Spleen (tissue), 11 donors: Measurements from ENCODE around the gene SCRN2. TPM values are rescaled to one million over a fixed set of nuclear protein-coding genes. Genes with fewer than 3 reads are reported as not detected.

Source experiments
- DNase-seq: peaks from one replicate; pipeline ENCODE4 v3.0.0-alpha.2; 2020
- H3K27ac ChIP-seq, 8 donors: fragments of 200-600 bp; sonication (generic) in 7 of 8; 1 replicate in 4 of 8; 2 replicates in 4 of 8; pipeline versions ENCODE4 v1.5.0 to v1.8.0; 2016 to 2021; ENCODE audit warnings: inconsistent platforms in 4 of 8, mild to moderate bottlenecking in 4 of 8, moderate library complexity in 1 of 8
- H3K27me3 ChIP-seq, 7 donors: fragments of 200-600 bp; sonication (generic) in 6 of 7; replicated peaks in 1 of 7; 1 replicate in 4 of 7; 2 replicates in 3 of 7; pipeline versions ENCODE4 v1.5.0 to v1.8.0; 2016 to 2021; ENCODE audit warnings: inconsistent platforms in 3 of 7, mild to moderate bottlenecking in 1 of 7
- H3K36me3 ChIP-seq, 6 donors: fragments of 200-600 bp; sonication (generic) in 5 of 6; 1 replicate in 4 of 6; 2 replicates in 2 of 6; pipeline versions ENCODE4 v1.5.0 to v1.8.0; 2016 to 2021; ENCODE audit warnings: inconsistent platforms in 2 of 6
- H3K4me1 ChIP-seq, 6 donors: fragments of 200-600 bp; sonication (generic) in 5 of 6; 1 replicate in 3 of 6; 2 replicates in 3 of 6; pipeline versions ENCODE4 v1.5.0 to v1.8.0; 2016 to 2021; ENCODE audit warnings: inconsistent platforms in 3 of 6
- H3K4me3 ChIP-seq, 8 donors: fragments of 200-600 bp; sonication (generic) in 7 of 8; 1 replicate in 4 of 8; 2 replicates in 4 of 8; pipeline versions ENCODE4 v1.5.0 to v1.8.0; 2016 to 2021; ENCODE audit warnings: inconsistent platforms in 4 of 8, mild to moderate bottlenecking in 4 of 8, moderate library complexity in 2 of 8
- H3K9me3 ChIP-seq, 8 donors: fragments of 200-600 bp; sonication (generic) in 7 of 8; 1 replicate in 4 of 8; 2 replicates in 4 of 8; pipeline versions ENCODE4 v1.5.0 to v1.8.0; 2016 to 2021; ENCODE audit warnings: inconsistent platforms in 4 of 8
- CTCF ChIP-seq, 11 experiments: fragments of 200-600 bp in 7 of 11; fragments of 450-650 bp in 4 of 11; sonication (generic) in 4 of 11; IDR thresholded peaks in 8 of 11; conservative IDR thresholded peaks in 3 of 11; 1 replicate in 7 of 11; 2 replicates in 4 of 11; pipeline versions ENCODE4 v1.4.0 to v1.8.0; 2016 to 2021; ENCODE audit warnings: antibody characterized with exemption in 11 of 11, inconsistent platforms in 4 of 11, mild to moderate bottlenecking in 1 of 11
- POLR2A ChIP-seq, 3 donors: fragments of 450-650 bp; IDR thresholded peaks; one replicate each; pipeline ENCODE4 v1.5.1; 2017; ENCODE audit warnings: antibody characterized with exemption in 3 of 3, mild to moderate bottlenecking in 1 of 3
- POLR2AphosphoS5 ChIP-seq, 3 donors: sonication (generic); formaldehyde crosslinking; IDR thresholded peaks; one replicate each; pipeline ENCODE4 v1.5.1; 2017; ENCODE audit warnings: antibody characterized with exemption in 3 of 3
- WGBS, 5 donors: extraction: QIAGEN DNeasy Blood & Tissue Kit in 3 of 5; methylation state at CpG; one replicate each; pipeline versions ENCODE4 v1.1.5 to v1.1.7; 2013 to 2018; 5-methylcytosine and 5-hydroxymethylcytosine counted together
- intact Hi-C: fragments of 100-400 bp; cut with DNase I; formaldehyde crosslinking; loops from one replicate; pipeline ENCODE4 v1.15.0; 2023; ENCODE audit warnings: low total_unique reads
- polyA plus RNA-seq, 3 donors: library from polyadenylated mRNA; stranded (reverse); fragments of 200-250 nt; gene quantifications; one replicate each; pipeline ENCODE4 v1.2.1, GENCODE V29; 2013
- total RNA-seq, 7 donors: library from RNA; depleted of rRNA in 3 of 7; stranded (reverse); fragments of >200 nt in 3 of 7; fragmentation: NEBNext Ultra II Directional in 4 of 7; extraction: Animal tissue kit (Norgen Biotek cat#: 25700) in 4 of 7; gene quantifications; one replicate each; pipeline versions ENCODE4 v1.1.0 to v1.2.1, GENCODE V29; 2016 to 2021
- donor health status: healthy with polysubstance abuse.
- donor health status: DM: no; HTN: no; CAD: no; lungs with moderate emphysema.
- donor health status: DM: no; HTN: no; CAD: no.
- donor health status: Bipolar disorder and iron deficiency.
- donor health status: healthy.
- donor health status: DM: no; HTN: no; CAD: no.
- donor health status: DM: yes; HTN: yes; CAD: no.

Gene SCRN2
- total and polyA plus RNA-seq, 10 donors, result 37.5 to 59.4 (median 49.7) TPM

GRCh38 chr17:47875011-47875985 lies 34.2 kb upstream of the SCRN2 start:
- Histone ChIP-seq H3K4me1 (peaks cover 0 to 10% (median 0%) of the 10 kb centered on the region in 6 donors), H3K4me3 (no peak overlapping the region), H3K27ac (no peak overlapping the region), H3K9me3 (no peaks in the 10 kb centered on the region), H3K36me3 (no peaks in the 10 kb centered on the region), H3K27me3 (peaks cover 0 to 68% (median 17%) of the 10 kb centered on the region in 7 donors)
- DNase-seq, result no peak
- no peak for TF ChIP-seq POLR2AphosphoS5 (IDR thresholded peaks at IDR 0.05)
- TF ChIP-seq CTCF (IDR thresholded peaks at IDR 0.05 in 8 of 11, conservative IDR thresholded peaks at IDR 0.05 in 3 of 11), result no peak
- TF ChIP-seq POLR2A (IDR thresholded peaks at IDR 0.05), result no peak
- intact Hi-C loops, result no loop called here
- WGBS, 5 donors, result 59 to 72% (median 65%) methylated on average over 11 of the region's 11 CpGs

- Histone ChIP-seq H3K4me1 (peaks cover 0 to 10% (median 0%) of the 10 kb centered on the region in 6 donors), H3K9me3 (no peaks in the 10 kb centered on the region), H3K27me3 (peaks cover 0 to 86% (median 17%) of the 10 kb centered on the region in 7 donors), H3K36me3 (no peaks in the 10 kb centered on the region), H3K27ac (no peak overlapping the region), H3K4me3 (no peak overlapping the region)
- 49 to 74% (median 61%) methylated on average over 4 of the region's 4 CpGs for WGBS, 5 donors
- intact Hi-C loops, result no loop called here
- TF ChIP-seq POLR2AphosphoS5 (IDR thresholded peaks at IDR 0.05), result no peak
- DNase-seq, result peak; percentile 18
Observed at GRCh38 chr17:47873200-47874090, 32.4 kb upstream of the SCRN2 start.

- H3K36me3 ChIP-seq, result no peaks in the 10 kb centered on the region
- H3K27ac ChIP-seq, result no peak overlapping the region
- intact Hi-C loops, result no loop called here
- peaks cover 0 to 84% (median 17%) of the 10 kb centered on the region in 7 donors for H3K27me3 ChIP-seq
- TF ChIP-seq POLR2A (IDR thresholded peaks at IDR 0.05) (no peak), CTCF (IDR thresholded peaks at IDR 0.05 in 8 of 11, conservative IDR thresholded peaks at IDR 0.05 in 3 of 11) (no peak), POLR2AphosphoS5 (IDR thresholded peaks at IDR 0.05) (no peak)
- peak; percentile 56 for DNase-seq
- 67 to 83% (median 77%) methylated on average over 4 to 15 of the region's 15 CpGs for WGBS, 5 donors
- peaks cover 0 to 10% (median 0%) of the 10 kb centered on the region in 6 donors for H3K4me1 ChIP-seq
- H3K4me3 ChIP-seq, result no peak overlapping the region
- H3K9me3 ChIP-seq, result no peaks in the 10 kb centered on the region
Observed at GRCh38 chr17:47872651-47873161, 31.6 kb upstream of the SCRN2 start.

GRCh38 chr17:47872019-47872650 lies 31.1 kb upstream of the SCRN2 start:
- H3K36me3 ChIP-seq, result no peaks in the 10 kb centered on the region
- peak; percentile 33 for DNase-seq
- TF ChIP-seq POLR2AphosphoS5 (IDR thresholded peaks at IDR 0.05) (no peak), CTCF (IDR thresholded peaks at IDR 0.05 in 8 of 11, conservative IDR thresholded peaks at IDR 0.05 in 3 of 11) (no peak), POLR2A (IDR thresholded peaks at IDR 0.05) (no peak)
- WGBS, 5 donors, result 25 to 57% (median 36%) methylated on average over 28 to 29 of the region's 29 CpGs
- no peaks in the 10 kb centered on the region for H3K9me3 ChIP-seq
- no peak overlapping the region for H3K4me3 ChIP-seq
- peaks cover 0 to 80% (median 17%) of the 10 kb centered on the region in 7 donors for H3K27me3 ChIP-seq
- intact Hi-C loops, result no loop called here
- no peak overlapping the region for H3K27ac ChIP-seq
- H3K4me1 ChIP-seq, result peaks cover 0 to 10% (median 0%) of the 10 kb centered on the region in 6 donors
